ENCODE data around the gene PLEKHA7. TPM values are rescaled to one million over a fixed set of nuclear protein-coding genes. Genes with fewer than 3 reads are reported as not detected.
A peak's percentile ranks its signal among the peaks of the same experiment; 100 is the strongest.

Gene PLEKHA7
- total RNA-seq, 1 experiment from 2014 or later = 0.75 TPM

- DNase-seq (ENCODE audit: low spot score) = no peak
These were observed 224.4 kb downstream of the PLEKHA7 start for GRCh38 chr11:16789560-16790485.

GRCh38 chr11:16789063-16789420, 225.2 kb downstream of the PLEKHA7 start:
- DNase-seq (ENCODE audit: low spot score) = no peak

- DNase-seq (ENCODE audit: low spot score) = peak; percentile 72
These were observed 225.8 kb downstream of the PLEKHA7 start for GRCh38 chr11:16788141-16789062.

- no peak for DNase-seq (ENCODE audit: low spot score)
These were observed 227.0 kb downstream of the PLEKHA7 start for GRCh38 chr11:16787035-16787742.

- no peak for DNase-seq (ENCODE audit: low spot score)
These were observed 228.1 kb downstream of the PLEKHA7 start for GRCh38 chr11:16786131-16786530.

GRCh38 chr11:16785520-16786128, 228.6 kb downstream of the PLEKHA7 start:
- peak; percentile 79 for DNase-seq (ENCODE audit: low spot score)

- DNase-seq (ENCODE audit: low spot score) = no peak
These were observed 229.5 kb downstream of the PLEKHA7 start for GRCh38 chr11:16784666-16785065.

- no peak for DNase-seq (ENCODE audit: low spot score)
These were observed 230.1 kb downstream of the PLEKHA7 start for GRCh38 chr11:16784097-16784496.

GRCh38 chr11:16783321-16783801, 230.9 kb downstream of the PLEKHA7 start:
- no peak for DNase-seq (ENCODE audit: low spot score)

GRCh38 chr11:16781936-16782919, 232.0 kb downstream of the PLEKHA7 start:
- no peak for DNase-seq (ENCODE audit: low spot score)

GRCh38 chr11:16780698-16781550, 233.3 kb downstream of the PLEKHA7 start:
- no peak for DNase-seq (ENCODE audit: low spot score)

- no peak for DNase-seq (ENCODE audit: low spot score)
These were observed 234.1 kb downstream of the PLEKHA7 start for GRCh38 chr11:16780146-16780545.

- DNase-seq (ENCODE audit: low spot score) = no peak
These were observed 234.8 kb downstream of the PLEKHA7 start for GRCh38 chr11:16779436-16779835.

GRCh38 chr11:16778876-16779275, 235.3 kb downstream of the PLEKHA7 start:
- no peak for DNase-seq (ENCODE audit: low spot score)

- DNase-seq (ENCODE audit: low spot score) = no peak
These were observed 235.9 kb downstream of the PLEKHA7 start for GRCh38 chr11:16778286-16778685.

- no peak for DNase-seq (ENCODE audit: low spot score)
These were observed 236.6 kb downstream of the PLEKHA7 start for GRCh38 chr11:16777613-16777975.

- no peak for DNase-seq (ENCODE audit: low spot score)
These were observed 237.3 kb downstream of the PLEKHA7 start for GRCh38 chr11:16776711-16777612.

Data from H4 (cell line).